Smooth muscle cell (in vitro differentiated cells): Measurements from ENCODE around the gene CTTNBP2. TPM values are rescaled to one million over a fixed set of nuclear protein-coding genes. Genes with fewer than 3 reads are reported as not detected.

ENCODE experiments used
- DNase-seq: peaks from one replicate; lab custom pipeline; 2025; ENCODE audit not compliant: unreplicated experiment; lab: John Stamatoyannopoulos, UW
- H2AFZ ChIP-seq: fragments of 200-600 bp; sonication (generic); 2 replicates; pipeline ENCODE4 v1.6.0; 2016; ENCODE audit warnings: antibody characterized with exemption, low read depth, mild to moderate bottlenecking
- H3F3A ChIP-seq: fragments of 200-600 bp; sonication (generic); 2 replicates; pipeline ENCODE4 v1.6.0; 2017; ENCODE audit warnings: antibody characterized with exemption, low read depth
- H3K27ac ChIP-seq: fragments of 200-600 bp; sonication (generic); 2 replicates; pipeline ENCODE4 v1.5.1; 2016; ENCODE audit warnings: low read depth, mild to moderate bottlenecking
- H3K27me3 ChIP-seq: fragments of 200-600 bp; sonication (generic); 2 replicates; pipeline ENCODE4 v1.6.1; 2016; ENCODE audit warnings: low read depth, mild to moderate bottlenecking
- H3K36me3 ChIP-seq: fragments of 200-600 bp; sonication (generic); 2 replicates; pipeline ENCODE4 v1.5.1; 2016; ENCODE audit warnings: low read depth
- H3K4me1 ChIP-seq: fragments of 200-600 bp; sonication (generic); 2 replicates; pipeline ENCODE4 v1.5.1; 2016; ENCODE audit warnings: low read depth
- H3K4me2 ChIP-seq: fragments of 200-600 bp; sonication (generic); 2 replicates; pipeline ENCODE4 v1.6.0; 2016; ENCODE audit warnings: mild to moderate bottlenecking
- H3K4me3 ChIP-seq: fragments of 200-600 bp; sonication (generic); 2 replicates; pipeline ENCODE4 v1.5.1; 2016; ENCODE audit warnings: mild to moderate bottlenecking
- H3K79me2 ChIP-seq: fragments of 200-600 bp; sonication (generic); 2 replicates; pipeline ENCODE4 v1.6.0; 2016; ENCODE audit warnings: low read depth, mild to moderate bottlenecking
- H3K9ac ChIP-seq: fragments of 200-600 bp; sonication (generic); 2 replicates; pipeline ENCODE4 v1.6.0; 2016; ENCODE audit warnings: low read depth
- H3K9me3 ChIP-seq: fragments of 200-600 bp; sonication (generic); replicated peaks from 2 replicates; pipeline ENCODE4 v1.5.1; 2016; ENCODE audit warnings: low read depth
- H4K20me1 ChIP-seq: fragments of 200-600 bp; sonication (generic); 2 replicates; pipeline ENCODE4 v1.6.0; 2016; ENCODE audit warnings: low read depth
- WGBS: methylation state at CpG from one replicate; pipeline ENCODE4 v1.1.7; 2016; ENCODE audit warnings: low lambda C conversion rate; 5-methylcytosine and 5-hydroxymethylcytosine counted together
- polyA plus RNA-seq: library from polyadenylated mRNA; unstranded; fragments of >200 nt; fragmentation: Nextera tagmentation; extraction: Ambion mirVana; gene quantifications from 2 replicates; pipeline ENCODE4 v1.2.1, GENCODE V29; 2016
- total RNA-seq: library from RNA; depleted of rRNA; stranded (reverse); fragments of >200 nt; gene quantifications from 2 replicates; pipeline ENCODE4 v1.2.3, GENCODE V29; 2014
- TF ChIP-seq, protein P1 (sequence below): fragments of 200-600 bp; sonication (generic); IDR thresholded peaks from 2 replicates; pipeline ENCODE4 v1.5.1; 2017; ENCODE audit warnings: borderline replicate concordance, mild to moderate bottlenecking, antibody characterized with exemption; ENCODE audit not compliant: insufficient read depth, poor library complexity, severe bottlenecking

CTTNBP2 gene
- total and polyA plus RNA-seq, 2 experiments from 2014 or later: 4.8 to 42.3 TPM

- no peak overlapping the region for H3K9ac ChIP-seq
These were observed 166.2 kb downstream of the CTTNBP2 start for GRCh38 chr7:117707080-117707479.

DNA sequence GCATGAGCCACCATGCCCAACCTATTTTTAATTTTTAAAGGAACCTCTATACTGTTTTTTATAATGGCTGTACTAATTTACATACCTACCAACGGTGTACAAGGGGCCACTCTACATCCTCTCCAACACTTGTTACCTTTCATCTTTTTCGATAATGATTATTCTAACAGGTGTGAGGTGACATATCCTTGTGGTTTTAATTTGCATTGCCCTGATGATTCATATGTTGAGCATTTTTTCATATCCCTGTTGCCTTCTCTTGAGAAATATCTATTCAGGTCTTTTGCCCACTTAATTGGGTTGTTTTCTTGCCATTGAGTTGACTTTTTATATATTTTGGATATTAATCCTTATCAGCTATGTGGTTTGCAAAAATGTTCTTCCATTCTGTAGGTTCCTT, 167.0 kb downstream of the CTTNBP2 start:
- no peak overlapping the region for H3K9ac ChIP-seq
- H3K27ac ChIP-seq: no peak overlapping the region
- no peaks in the 10 kb centered on the region for H3K9me3 ChIP-seq
- no peak overlapping the region for H3K4me3 ChIP-seq
- no peaks in the 10 kb centered on the region for H3K79me2 ChIP-seq
- no peaks in the 10 kb centered on the region for H3K27me3 ChIP-seq
- TF ChIP-seq, protein P1, sequence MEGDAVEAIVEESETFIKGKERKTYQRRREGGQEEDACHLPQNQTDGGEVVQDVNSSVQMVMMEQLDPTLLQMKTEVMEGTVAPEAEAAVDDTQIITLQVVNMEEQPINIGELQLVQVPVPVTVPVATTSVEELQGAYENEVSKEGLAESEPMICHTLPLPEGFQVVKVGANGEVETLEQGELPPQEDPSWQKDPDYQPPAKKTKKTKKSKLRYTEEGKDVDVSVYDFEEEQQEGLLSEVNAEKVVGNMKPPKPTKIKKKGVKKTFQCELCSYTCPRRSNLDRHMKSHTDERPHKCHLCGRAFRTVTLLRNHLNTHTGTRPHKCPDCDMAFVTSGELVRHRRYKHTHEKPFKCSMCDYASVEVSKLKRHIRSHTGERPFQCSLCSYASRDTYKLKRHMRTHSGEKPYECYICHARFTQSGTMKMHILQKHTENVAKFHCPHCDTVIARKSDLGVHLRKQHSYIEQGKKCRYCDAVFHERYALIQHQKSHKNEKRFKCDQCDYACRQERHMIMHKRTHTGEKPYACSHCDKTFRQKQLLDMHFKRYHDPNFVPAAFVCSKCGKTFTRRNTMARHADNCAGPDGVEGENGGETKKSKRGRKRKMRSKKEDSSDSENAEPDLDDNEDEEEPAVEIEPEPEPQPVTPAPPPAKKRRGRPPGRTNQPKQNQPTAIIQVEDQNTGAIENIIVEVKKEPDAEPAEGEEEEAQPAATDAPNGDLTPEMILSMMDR: no peak
- no peak overlapping the region for H3K4me2 ChIP-seq
- no peak overlapping the region for H2AFZ ChIP-seq
- no peaks in the 10 kb centered on the region for H3F3A ChIP-seq
- H3K36me3 ChIP-seq: no peaks in the 10 kb centered on the region
- H3K4me1 ChIP-seq: no peaks in the 10 kb centered on the region
- WGBS: 93% methylated on average over 2 of the region's 2 CpGs
- DNase-seq: no peak
- H4K20me1 ChIP-seq: no peaks in the 10 kb centered on the region

More at GRCh38 chr7:117707080-117707479, 166.2 kb downstream of the CTTNBP2 start:
- no peak for DNase-seq
- H2AFZ ChIP-seq: no peak overlapping the region
- no peak overlapping the region for H3K4me3 ChIP-seq
- no peaks in the 10 kb centered on the region for H4K20me1 ChIP-seq
- no peaks in the 10 kb centered on the region for H3K9me3 ChIP-seq
- TF ChIP-seq, protein P1: no peak
- H3K36me3 ChIP-seq: no peaks in the 10 kb centered on the region
- H3K27ac ChIP-seq: no peak overlapping the region
- no peaks in the 10 kb centered on the region for H3K27me3 ChIP-seq
- H3F3A ChIP-seq: no peaks in the 10 kb centered on the region
- no peak overlapping the region for H3K4me2 ChIP-seq
- no peaks in the 10 kb centered on the region for H3K79me2 ChIP-seq
- no peaks in the 10 kb centered on the region for H3K4me1 ChIP-seq

DNA sequence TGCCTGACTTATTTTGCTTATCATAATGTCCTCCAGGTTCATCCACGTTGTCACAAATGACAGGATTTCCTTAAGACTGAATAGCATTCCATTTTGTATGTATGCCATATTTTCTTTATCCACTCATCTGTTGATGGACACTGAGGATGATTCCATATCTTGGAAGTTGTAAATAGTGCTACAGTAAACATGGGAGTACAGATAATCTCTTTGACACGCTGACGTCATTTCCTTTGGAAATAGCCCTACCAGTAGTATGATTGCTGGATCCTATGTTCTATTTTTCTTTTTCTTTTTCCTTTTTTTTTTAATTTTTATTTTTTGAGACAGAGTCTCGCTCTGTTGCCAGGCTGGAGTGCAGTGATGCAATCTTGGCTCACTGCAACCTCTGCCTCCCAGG, 167.6 kb downstream of the CTTNBP2 start:
- Histone ChIP-seq H3K27me3 (no peaks in the 10 kb centered on the region), H3K36me3 (no peaks in the 10 kb centered on the region), H3K9ac (no peak overlapping the region), H3K4me3 (no peak overlapping the region), H3K4me2 (no peak overlapping the region), H2AFZ (no peak overlapping the region), H3K27ac (no peak overlapping the region), H3K79me2 (no peaks in the 10 kb centered on the region), H3K4me1 (no peaks in the 10 kb centered on the region), H3K9me3 (no peaks in the 10 kb centered on the region), H4K20me1 (no peaks in the 10 kb centered on the region), H3F3A (no peaks in the 10 kb centered on the region)
- no peak for DNase-seq
- WGBS: 92% methylated on average over 4 of the region's 4 CpGs
- TF ChIP-seq, protein P1: no peak

- 85% methylated on average over 3 of the region's 3 CpGs for WGBS
- TF ChIP-seq, protein P1: no peak
- H2AFZ ChIP-seq: no peak overlapping the region
These were observed 169.2 kb downstream of the CTTNBP2 start for GRCh38 chr7:117704063-117704462.

More at GRCh38 chr7:117704063-117704462, 169.2 kb downstream of the CTTNBP2 start:
- no peaks in the 10 kb centered on the region for H3K36me3 ChIP-seq
- no peaks in the 10 kb centered on the region for H3K27me3 ChIP-seq
- H3K4me3 ChIP-seq: no peak overlapping the region
- DNase-seq: no peak
- no peaks in the 10 kb centered on the region for H4K20me1 ChIP-seq
- no peak overlapping the region for H3K9ac ChIP-seq
- no peak overlapping the region for H3K4me2 ChIP-seq
- H3K79me2 ChIP-seq: no peaks in the 10 kb centered on the region
- no peaks in the 10 kb centered on the region for H3K9me3 ChIP-seq
- no peaks in the 10 kb centered on the region for H3F3A ChIP-seq
- no peaks in the 10 kb centered on the region for H3K4me1 ChIP-seq
- H3K27ac ChIP-seq: no peak overlapping the region
